Eye (tissue), 1 donor: ENCODE results near the gene RAB37.

Source experiments
- DNase-seq: peaks from one replicate; pipeline ENCODE4 v3.0.0-alpha.2; 2015

RAB37 gene

GRCh38 chr17:74782571-74782970, 45.5 kb downstream of the RAB37 start:
- DNase-seq, result no peak

GRCh38 chr17:74784125-74784810, 47.2 kb downstream of the RAB37 start:
- DNase-seq, result no peak

GRCh38 chr17:74785096-74785980, 48.3 kb downstream of the RAB37 start:
- DNase-seq, result no peak

GRCh38 chr17:74785981-74786360, 48.9 kb downstream of the RAB37 start:
- DNase-seq, result no peak

- no peak for DNase-seq
Measured at GRCh38 chr17:74786431-74787055, 49.5 kb downstream of the RAB37 start.

GRCh38 chr17:74790161-74791058, 53.4 kb downstream of the RAB37 start:
- DNase-seq, result no peak

GRCh38 chr17:74792586-74793105, 55.6 kb downstream of the RAB37 start:
- DNase-seq, result no peak

- DNase-seq, result no peak
Measured at GRCh38 chr17:74795327-74796020, 58.4 kb downstream of the RAB37 start.

- DNase-seq, result no peak
Measured at GRCh38 chr17:74796211-74796610, 59.2 kb downstream of the RAB37 start.

GRCh38 chr17:74796866-74797265, 59.8 kb downstream of the RAB37 start:
- peak; percentile 61 for DNase-seq
